H1 (cell line): Measurements from ENCODE around the gene LLGL2. TPM values are rescaled to one million over a fixed set of nuclear protein-coding genes. Genes with fewer than 3 reads are reported as not detected.

ENCODE experiments used
- CTCF ChIA-PET: fragments of 300-600 bp; sonication (Branson Sonifier 250); formaldehyde crosslinking; loops from one replicate; lab custom pipeline; 2021; ENCODE audit not compliant: partially characterized antibody; lab: Charles Lee
- POLR2A ChIA-PET: fragments of 300-600 bp; sonication (Branson Sonifier 250); formaldehyde crosslinking; loops from one replicate; lab custom pipeline; 2021; ENCODE audit warnings: inconsistent platforms; ENCODE audit not compliant: partially characterized antibody; lab: Charles Lee
- DNase-seq, 2 experiments: peaks; one replicate each; pipeline versions ENCODE4 v3.0.0 to v3.0.0-alpha.2; 2010 to 2022; ENCODE audit warnings: low spot score in 2 of 2, low read depth in 1 of 2, mixed read lengths in 1 of 2
- FAIRE-seq: peaks from 2 replicates; lab custom pipeline; 2011; peaks lifted over from hg19 to GRCh38; lab: Jason Lieb, UNC
- H2AFZ ChIP-seq: 2 replicates; pipeline ENCODE4 v1.8.1; 2012; ENCODE audit warnings: low read length, inconsistent platforms
- H2AK5ac ChIP-seq: 2 replicates; pipeline ENCODE4 v1.6.1; 2013; ENCODE audit warnings: low read depth, low read length
- H2BK120ac ChIP-seq: replicated peaks from 2 replicates; pipeline ENCODE3; 2013; ENCODE audit warnings: low read depth, low read length, inconsistent platforms
- H2BK12ac ChIP-seq: 2 replicates; pipeline ENCODE4 v1.6.1; 2013; ENCODE audit warnings: low read depth, low read length
- H2BK15ac ChIP-seq: 2 replicates; pipeline ENCODE4 v1.6.1; 2013; ENCODE audit warnings: low read length
- H2BK20ac ChIP-seq: 2 replicates; pipeline ENCODE4 v1.6.1; 2013; ENCODE audit warnings: low read length
- H2BK5ac ChIP-seq: 2 replicates; pipeline ENCODE4 v1.6.1; 2013; ENCODE audit warnings: low read depth, low read length
- H3K14ac ChIP-seq: 2 replicates; pipeline ENCODE4 v1.6.1; 2013; ENCODE audit warnings: inconsistent platforms; ENCODE audit not compliant: insufficient read length
- H3K18ac ChIP-seq: 2 replicates; pipeline ENCODE4 v1.6.1; 2013; ENCODE audit warnings: low read length; ENCODE audit errors: extremely low read depth
- H3K23ac ChIP-seq: 2 replicates; pipeline ENCODE4 v1.6.1; 2013; ENCODE audit warnings: inconsistent platforms; ENCODE audit not compliant: insufficient read length
- H3K23me2 ChIP-seq: 2 replicates; pipeline ENCODE4 v1.6.1; 2013; ENCODE audit warnings: low read depth, low read length
- H3K27ac ChIP-seq: 2 replicates; pipeline ENCODE4 v1.6.1; 2011; ENCODE audit warnings: low read depth, low read length, inconsistent platforms
- H3K27me3 ChIP-seq, 4 experiments: replicated peaks in 1 of 4; 1 replicate in 1 of 4; 2 replicates in 3 of 4; pipeline versions ENCODE4 v1.6.1 to v1.8.1; 2011 to 2013; ENCODE audit warnings: low read length in 3 of 4, mild to moderate bottlenecking in 3 of 4, inconsistent platforms in 2 of 4, mixed read lengths in 2 of 4, moderate library complexity in 1 of 4; ENCODE audit not compliant: control insufficient read depth in 3 of 4, insufficient read depth in 3 of 4; ENCODE audit errors: extremely low read depth in 1 of 4
- H3K36me3 ChIP-seq, 4 experiments: 2 replicates each; pipeline versions ENCODE4 v1.6.1 to v1.8.1; 2011 to 2013; ENCODE audit warnings: mild to moderate bottlenecking in 4 of 4, low read length in 3 of 4, moderate library complexity in 2 of 4, control low read depth in 1 of 4, inconsistent platforms in 1 of 4; ENCODE audit not compliant: insufficient read depth in 4 of 4, control insufficient read depth in 2 of 4
- H3K4ac ChIP-seq: replicated peaks from 2 replicates; pipeline ENCODE3; 2013; ENCODE audit warnings: low read length, low read depth, mixed read lengths, inconsistent platforms; ENCODE audit not compliant: insufficient read length
- H3K4me1 ChIP-seq, 4 experiments: replicated peaks in 1 of 4; 1 replicate in 1 of 4; 2 replicates in 3 of 4; pipeline versions ENCODE4 v1.6.1 to v1.8.1; 2011 to 2013; ENCODE audit warnings: low read length in 3 of 4, inconsistent platforms in 2 of 4, mixed read lengths in 1 of 4; ENCODE audit not compliant: insufficient read depth in 4 of 4, control insufficient read depth in 3 of 4
- H3K4me2 ChIP-seq, 2 experiments: 2 replicates each; pipeline versions ENCODE4 v1.6.1 to v1.8.1; 2011 to 2013; ENCODE audit warnings: low read depth in 2 of 2, low read length in 2 of 2, control low read depth in 1 of 2, inconsistent platforms in 1 of 2, mild to moderate bottlenecking in 1 of 2; ENCODE audit not compliant: insufficient read depth in 1 of 2
- H3K4me3 ChIP-seq, 4 experiments: fragments of 200-600, 300-600 bp in 1 of 4; sonication (generic), shearing (Covaris generic), sonication (Bioruptor Twin) in 1 of 4; 2 replicates each; pipeline versions ENCODE4 v1.5.1 to v1.8.1; 2011 to 2016; ENCODE audit warnings: low read length in 4 of 4, low read depth in 3 of 4, control low read depth in 2 of 4, inconsistent platforms in 2 of 4, mild to moderate bottlenecking in 2 of 4, mixed read lengths in 1 of 4, moderate library complexity in 1 of 4; ENCODE audit not compliant: insufficient read depth in 2 of 4; ENCODE audit errors: extremely low read depth in 1 of 4
- H3K56ac ChIP-seq: replicated peaks from 2 replicates; pipeline ENCODE3; 2013; ENCODE audit warnings: low read depth, mild to moderate bottlenecking, mixed read lengths, low read length, inconsistent platforms; ENCODE audit not compliant: insufficient read length
- H3K79me1 ChIP-seq: 2 replicates; pipeline ENCODE4 v1.6.1; 2013; ENCODE audit warnings: low read depth, low read length, control low read depth
- H3K79me2 ChIP-seq, 2 experiments: 2 replicates each; pipeline versions ENCODE4 v1.6.1 to v1.8.1; 2012 to 2013; ENCODE audit warnings: low read length in 2 of 2, mild to moderate bottlenecking in 2 of 2, inconsistent platforms in 1 of 2; ENCODE audit not compliant: insufficient read depth in 2 of 2, control insufficient read depth in 1 of 2
- H3K9ac ChIP-seq, 4 experiments: replicated peaks in 1 of 4; 1 replicate in 1 of 4; 2 replicates in 3 of 4; pipeline versions ENCODE4 v1.6.1 to v1.8.1; 2011 to 2013; ENCODE audit warnings: low read depth in 3 of 4, low read length in 3 of 4, control low read depth in 2 of 4, mild to moderate bottlenecking in 2 of 4, moderate library complexity in 2 of 4, inconsistent platforms in 1 of 4; ENCODE audit errors: extremely low read depth in 1 of 4
- H3K9me3 ChIP-seq, 2 experiments: 2 replicates each; pipeline versions ENCODE4 v1.6.1 to v1.8.1; 2012 to 2013; ENCODE audit warnings: mild to moderate bottlenecking in 2 of 2, moderate library complexity in 2 of 2, control low read depth in 1 of 2, inconsistent platforms in 1 of 2, low read depth in 1 of 2, low read length in 1 of 2, mixed read lengths in 1 of 2; ENCODE audit not compliant: insufficient read depth in 2 of 2
- H4K20me1 ChIP-seq, 2 experiments: replicated peaks in 1 of 2; 2 replicates each; pipeline versions ENCODE3 to v1.8.1; 2011 to 2013; ENCODE audit warnings: inconsistent platforms in 2 of 2, low read length in 2 of 2, mild to moderate bottlenecking in 1 of 2; ENCODE audit not compliant: insufficient read depth in 2 of 2, control insufficient read depth in 1 of 2
- H4K5ac ChIP-seq: 2 replicates; pipeline ENCODE4 v1.6.1; 2013; ENCODE audit warnings: low read length, low read depth, mixed read lengths, inconsistent platforms; ENCODE audit not compliant: insufficient read length
- H4K8ac ChIP-seq: 2 replicates; pipeline ENCODE4 v1.8.0; 2013; ENCODE audit warnings: mild to moderate bottlenecking, moderate library complexity, low read length, inconsistent platforms; ENCODE audit not compliant: insufficient read depth; ENCODE audit errors: extremely low read depth
- H4K91ac ChIP-seq: replicated peaks from 2 replicates; pipeline ENCODE3; 2013; ENCODE audit warnings: low read length, mixed read lengths, inconsistent platforms; ENCODE audit not compliant: insufficient read length
- HDAC6 ChIP-seq: IDR thresholded peaks from one replicate; pipeline ENCODE4 v1.7.1; 2012; ENCODE audit warnings: low read depth, mild to moderate bottlenecking, inconsistent platforms, low read length, moderate library complexity
- JUND ChIP-seq: IDR thresholded peaks from 2 replicates; pipeline ENCODE4 v1.6.1; 2011; ENCODE audit warnings: mild to moderate bottlenecking, improper control_type of control experiment, low read length
- PHF8 ChIP-seq: fragments of 200-600 bp; sonication (generic); conservative IDR thresholded peaks from 2 replicates; pipeline ENCODE4 v1.7.1; 2012; ENCODE audit warnings: low read depth, mild to moderate bottlenecking, inconsistent platforms, low read length, moderate library complexity
- POLR2A ChIP-seq, 2 experiments: IDR thresholded peaks; 1 replicate in 1 of 2; 2 replicates in 1 of 2; pipeline ENCODE4 v1.6.1; 2011; ENCODE audit warnings: low read depth in 2 of 2, low read length in 2 of 2, mild to moderate bottlenecking in 2 of 2; ENCODE audit errors: control extremely low read depth in 1 of 2
- RNF2 ChIP-seq: fragments of 200-900, 300-1000 bp; sonication (generic); IDR thresholded peaks from 2 replicates; pipeline ENCODE4 v1.7.1; 2016; ENCODE audit warnings: borderline replicate concordance, low read depth, mild to moderate bottlenecking, antibody characterized with exemption, low read length; ENCODE audit not compliant: poor library complexity, severe bottlenecking; ENCODE audit errors: missing control alignments
- SIN3A ChIP-seq, 2 experiments: IDR thresholded peaks in 1 of 2; conservative IDR thresholded peaks in 1 of 2; 2 replicates each; pipeline ENCODE4 v1.6.1; 2011 to 2012; ENCODE audit warnings: low read length in 2 of 2, improper control_type of control experiment in 1 of 2, low read depth in 1 of 2, mild to moderate bottlenecking in 1 of 2
- SRF ChIP-seq: IDR thresholded peaks from 2 replicates; pipeline ENCODE4 v1.6.1; 2011; ENCODE audit warnings: mild to moderate bottlenecking, low read depth, low read length, moderate library complexity
- TCF12 ChIP-seq: IDR thresholded peaks from 2 replicates; pipeline ENCODE4 v1.6.1; 2011; ENCODE audit warnings: low read depth, mild to moderate bottlenecking, low read length
- WGBS, 2 experiments: shearing (Covaris generic) in 1 of 2; methylation state at CpG; one replicate each; pipeline versions ENCODE4 v1.1.6 to v1.1.7; 2013 to 2015; ENCODE audit warnings: low lambda C conversion rate in 2 of 2, mixed read lengths in 2 of 2, inconsistent platforms in 1 of 2, low coverage in 1 of 2, missing lambda C conversion rate in 1 of 2; ENCODE audit not compliant: insufficient replicate concordance in 2 of 2, insufficient coverage in 1 of 2, insufficient read length in 1 of 2; ENCODE audit errors: extremely low coverage in 1 of 2, missing lambda C conversion rate in 1 of 2; 5-methylcytosine and 5-hydroxymethylcytosine counted together
- polyA plus RNA-seq, 7 experiments: library from polyadenylated mRNA; depleted of rRNA in 3 of 7; stranded (reverse) in 5 of 7; unstranded in 2 of 7; fragments of >200 nt in 5 of 7; fragments of 200-250 nt in 2 of 7; gene quantifications; 1 replicate in 5 of 7; 2 replicates in 1 of 7; 4 replicates in 1 of 7; pipeline versions ENCODE4 v1.2.1 to v1.2.3, GENCODE V29; 2011 to 2013; ENCODE audit warnings: missing spikeins in 2 of 7, mixed read lengths in 2 of 7
- total RNA-seq: library from RNA; stranded (reverse); fragmentation: NEBNext Ultra II Directional; extraction: Animal tissue kit (Norgen Biotek cat#: 25700); gene quantifications from 2 replicates; pipeline ENCODE4 v1.2.1, GENCODE V29; 2021

Gene LLGL2
- total and polyA plus RNA-seq, 2 of the 8 experiments (the other 6 are each of a cell fraction or from before 2014, with no cell fraction given) = 64.5 to 77.1 TPM

GRCh38 chr17:75487351-75488070 is 38.0 kb upstream of the LLGL2 start:
- FAIRE-seq (no peak), DNase-seq (no peak)
- CTCF ChIA-PET = interaction anchor here (0.8 to 3.3 kb wide), 13 partner anchors 10 to 373 kb away, joined by 3 to 13 read pairs (median 4); no protein-coding TSS in a partner anchor
- Histone ChIP-seq H3K27me3 (no peaks in the 10 kb centered on the region), H3K23me2 (no peaks in the 10 kb centered on the region), H3K36me3 (peaks cover 0 to 2% (median 0%) of the 10 kb centered on the region in 4 experiments; a peak in 1 of 8 replicates), H4K8ac (no peak overlapping the region), H3K79me2 (no peaks in the 10 kb centered on the region), H3K56ac (no peak overlapping the region), H2BK5ac (peak overlapping the region; percentile 12; the same call in 1 of the 2 replicates), H2BK15ac (no peak overlapping the region), H2BK20ac (no peak overlapping the region), H3K79me1 (no peaks in the 10 kb centered on the region; the same call in 1 of the 2 replicates), H4K91ac (no peak overlapping the region), H3K9me3 (no peaks in the 10 kb centered on the region), H4K5ac (no peak overlapping the region), H3K4me3 (no peak overlapping the region), H3K9ac (no peak overlapping the region), H3K4me2 (no peak overlapping the region), H3K4ac (no peak overlapping the region), H2AK5ac (no peak overlapping the region), H2BK12ac (no peak overlapping the region), H3K18ac (no peak overlapping the region), H3K4me1 (no peaks in the 10 kb centered on the region; a peak in 1 of 7 replicates), H3K14ac (no peak overlapping the region), H3K23ac (no peak overlapping the region), H3K27ac (no peak overlapping the region), H2AFZ (no peak overlapping the region), H2BK120ac (no peak overlapping the region), H4K20me1 (peaks cover 0 to 11% of the 10 kb centered on the region in 2 experiments)
- POLR2A ChIA-PET = interaction anchor here (0.9 to 1.3 kb wide), 2 partner anchors 12 to 13 kb away, joined by 3 to 4 read pairs; no protein-coding TSS in a partner anchor
- no peak for TF ChIP-seq SRF
- no peak for TF ChIP-seq HDAC6
- no peak for TF ChIP-seq RNF2
- TF ChIP-seq PHF8 = no peak
- no peak for TF ChIP-seq SIN3A (conservative IDR thresholded peaks at IDR 0.05 in 1 of 2, IDR thresholded peaks at IDR 0.05 in 1 of 2; ENCODE audit: low read depth in 1 of 2, low read length in 2 of 2)
- no peak for TF ChIP-seq POLR2A (IDR thresholded peaks at IDR 0.05; ENCODE audit: control extremely low read depth in 1 of 2, low read depth in 2 of 2, low read length in 2 of 2)
- TF ChIP-seq JUND = no peak
- no peak for TF ChIP-seq TCF12
- 88% methylated on average over 12 of the region's 12 CpGs; no CpG with 5 or more reads in 1 of the 2 experiments for WGBS, 2 experiments
